Cardiac muscle cell (in vitro differentiated cells and primary cell): ENCODE measurements around the gene RBP2. TPM values are rescaled to one million over a fixed set of nuclear protein-coding genes. Genes with fewer than 3 reads are reported as not detected.

Experiments used
- DNase-seq, 2 donors: peaks; one replicate each; pipeline versions ENCODE4 v3.0.0 to v3.0.0-alpha.2; 2010 to 2017; ENCODE audit warnings: low read depth in 1 of 2, low spot score in 1 of 2
- H3K27ac ChIP-seq: fragments of 200-600 bp; sonication (generic); 2 replicates; pipeline ENCODE4 v1.5.1; 2016
- H3K27me3 ChIP-seq: fragments of 200-600 bp; sonication (generic); 2 replicates; pipeline ENCODE4 v1.6.0; 2016; ENCODE audit warnings: control low read depth
- H3K36me3 ChIP-seq: fragments of 200-600 bp; sonication (generic); 2 replicates; pipeline ENCODE4 v1.5.1; 2016; ENCODE audit warnings: control low read depth
- H3K4me1 ChIP-seq: fragments of 200-600 bp; sonication (generic); 2 replicates; pipeline ENCODE4 v1.8.1; 2017; ENCODE audit warnings: low read depth, mild to moderate bottlenecking, mixed run types
- H3K4me3 ChIP-seq: fragments of 200-600 bp; sonication (generic); 2 replicates; pipeline ENCODE4 v1.5.1; 2016; ENCODE audit warnings: mild to moderate bottlenecking
- H3K9me3 ChIP-seq: fragments of 200-600 bp; sonication (generic); 2 replicates; pipeline ENCODE4 v1.5.1; 2017; ENCODE audit warnings: low read depth, mild to moderate bottlenecking, control low read depth
- polyA plus RNA-seq: library from polyadenylated mRNA; unstranded; fragments of >200 nt; fragmentation: Nextera tagmentation; extraction: Ambion mirVana; gene quantifications from 2 replicates; pipeline ENCODE4 v1.2.1, GENCODE V29; 2016
- total RNA-seq: library from RNA; depleted of rRNA; stranded (reverse); fragments of >200 nt; gene quantifications from 2 replicates; pipeline ENCODE4 v1.2.3, GENCODE V29; 2016
- TF ChIP-seq, protein P1 (sequence below): IDR thresholded peaks from 2 replicates; pipeline ENCODE4 v1.5.1; 2012; ENCODE audit warnings: low read depth, mild to moderate bottlenecking, low read length

RBP2 gene
- total and polyA plus RNA-seq, 2 experiments from 2014 or later: not detected

DNA sequence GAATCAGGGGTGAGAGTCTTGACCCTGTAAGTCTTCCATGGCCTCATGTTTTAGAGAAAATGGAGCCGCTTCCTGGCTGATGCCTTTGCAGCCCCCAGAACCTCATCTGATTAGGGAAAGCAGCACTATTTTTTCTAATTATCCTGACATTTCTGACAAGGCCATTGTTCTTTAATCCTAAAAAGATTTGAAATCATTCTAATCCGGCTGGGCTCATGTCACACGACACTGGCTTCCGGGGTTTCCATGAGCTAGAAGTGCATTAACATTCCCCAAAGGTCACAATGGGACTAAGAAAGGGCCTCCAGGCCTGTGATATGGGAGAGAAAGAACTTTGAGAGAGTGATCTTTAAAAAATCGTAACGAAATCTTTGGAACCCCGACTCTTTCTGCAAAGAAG, 33.1 kb downstream of the RBP2 start:
- H3K27me3 ChIP-seq: no peaks in the 10 kb centered on the region
- no peaks in the 10 kb centered on the region for H3K36me3 ChIP-seq
- TF ChIP-seq, protein P1, sequence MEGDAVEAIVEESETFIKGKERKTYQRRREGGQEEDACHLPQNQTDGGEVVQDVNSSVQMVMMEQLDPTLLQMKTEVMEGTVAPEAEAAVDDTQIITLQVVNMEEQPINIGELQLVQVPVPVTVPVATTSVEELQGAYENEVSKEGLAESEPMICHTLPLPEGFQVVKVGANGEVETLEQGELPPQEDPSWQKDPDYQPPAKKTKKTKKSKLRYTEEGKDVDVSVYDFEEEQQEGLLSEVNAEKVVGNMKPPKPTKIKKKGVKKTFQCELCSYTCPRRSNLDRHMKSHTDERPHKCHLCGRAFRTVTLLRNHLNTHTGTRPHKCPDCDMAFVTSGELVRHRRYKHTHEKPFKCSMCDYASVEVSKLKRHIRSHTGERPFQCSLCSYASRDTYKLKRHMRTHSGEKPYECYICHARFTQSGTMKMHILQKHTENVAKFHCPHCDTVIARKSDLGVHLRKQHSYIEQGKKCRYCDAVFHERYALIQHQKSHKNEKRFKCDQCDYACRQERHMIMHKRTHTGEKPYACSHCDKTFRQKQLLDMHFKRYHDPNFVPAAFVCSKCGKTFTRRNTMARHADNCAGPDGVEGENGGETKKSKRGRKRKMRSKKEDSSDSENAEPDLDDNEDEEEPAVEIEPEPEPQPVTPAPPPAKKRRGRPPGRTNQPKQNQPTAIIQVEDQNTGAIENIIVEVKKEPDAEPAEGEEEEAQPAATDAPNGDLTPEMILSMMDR: no peak
- no peak overlapping the region for H3K4me3 ChIP-seq
- no peak for DNase-seq
- no peaks in the 10 kb centered on the region for H3K9me3 ChIP-seq
- no peaks in the 10 kb centered on the region for H3K4me1 ChIP-seq
- H3K27ac ChIP-seq: no peak overlapping the region

DNA sequence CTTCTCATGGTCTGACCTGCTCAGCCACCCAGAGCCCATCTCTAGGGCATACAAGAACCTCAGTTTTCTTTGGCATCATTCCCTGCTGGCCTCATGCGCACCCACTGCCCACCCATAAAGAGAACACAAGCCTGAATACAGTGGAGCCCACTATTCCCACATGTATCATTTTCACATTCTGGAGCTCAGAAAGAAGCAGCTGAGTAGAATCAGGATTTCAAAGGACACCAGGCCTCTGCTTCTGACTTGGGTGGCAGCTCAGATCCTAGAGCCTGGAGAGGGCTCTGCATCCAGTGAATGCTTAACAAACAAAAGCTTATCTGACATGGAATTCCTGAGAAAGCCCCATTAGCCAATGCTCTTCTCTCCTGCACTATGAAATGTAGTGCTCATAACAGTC, 34.7 kb downstream of the RBP2 start:
- no peaks in the 10 kb centered on the region for H3K36me3 ChIP-seq
- no peak for DNase-seq

DNA sequence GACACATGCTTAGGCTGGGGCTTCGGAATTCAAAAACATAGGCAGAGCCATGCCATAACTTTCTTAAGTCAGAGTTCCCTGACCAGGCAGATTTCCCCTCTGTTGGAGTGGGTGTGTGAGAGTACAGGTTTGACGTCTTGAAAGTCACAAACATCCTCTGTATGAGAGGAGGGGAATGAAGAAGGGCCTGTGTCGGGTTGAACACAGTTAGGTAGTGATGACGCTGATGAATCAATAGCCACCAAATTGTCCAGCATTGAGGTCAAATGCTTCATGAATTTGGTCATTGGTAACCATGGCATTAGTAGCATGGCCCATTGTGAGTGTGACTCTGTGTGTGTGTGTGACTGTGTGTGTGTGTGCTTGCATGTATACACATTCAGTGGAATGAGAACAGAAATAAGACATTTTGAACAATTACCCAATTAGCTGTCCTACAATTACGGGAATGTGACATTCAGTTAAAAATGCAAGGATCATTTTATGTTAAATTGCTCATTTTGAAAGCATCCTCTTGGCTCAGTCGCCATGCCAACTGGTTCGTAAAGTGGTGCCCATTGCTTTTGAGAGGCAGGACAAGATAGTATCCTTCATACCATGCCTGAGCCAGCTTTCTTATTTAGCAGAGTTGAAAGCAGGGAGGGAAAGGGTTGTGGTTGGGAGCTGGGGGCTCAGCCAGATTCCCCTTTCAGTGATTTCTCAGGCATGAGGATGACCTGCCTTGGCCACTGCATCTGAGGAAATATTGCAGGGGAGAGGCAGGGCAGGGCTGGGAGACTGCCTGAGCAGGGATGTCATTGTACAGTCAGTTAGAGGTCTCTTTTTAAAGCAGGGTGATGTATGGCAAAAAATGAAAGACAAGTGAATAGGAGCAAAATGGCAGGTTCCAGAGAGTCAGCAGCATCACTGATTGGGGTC, 35.4 kb downstream of the RBP2 start:
- Histone ChIP-seq H3K9me3 (no peaks in the 10 kb centered on the region), H3K4me3 (no peak overlapping the region), H3K4me1 (no peaks in the 10 kb centered on the region), H3K27me3 (no peaks in the 10 kb centered on the region), H3K27ac (no peak overlapping the region), H3K36me3 (no peaks in the 10 kb centered on the region)
- TF ChIP-seq, protein P1: no peak
- no peak for DNase-seq

More for the DNA sequence above, 34.7 kb downstream of the RBP2 start:
- Histone ChIP-seq H3K4me1 (no peaks in the 10 kb centered on the region), H3K9me3 (no peaks in the 10 kb centered on the region), H3K4me3 (no peak overlapping the region), H3K27ac (no peak overlapping the region), H3K27me3 (no peaks in the 10 kb centered on the region)
- TF ChIP-seq, protein P1: no peak

DNA sequence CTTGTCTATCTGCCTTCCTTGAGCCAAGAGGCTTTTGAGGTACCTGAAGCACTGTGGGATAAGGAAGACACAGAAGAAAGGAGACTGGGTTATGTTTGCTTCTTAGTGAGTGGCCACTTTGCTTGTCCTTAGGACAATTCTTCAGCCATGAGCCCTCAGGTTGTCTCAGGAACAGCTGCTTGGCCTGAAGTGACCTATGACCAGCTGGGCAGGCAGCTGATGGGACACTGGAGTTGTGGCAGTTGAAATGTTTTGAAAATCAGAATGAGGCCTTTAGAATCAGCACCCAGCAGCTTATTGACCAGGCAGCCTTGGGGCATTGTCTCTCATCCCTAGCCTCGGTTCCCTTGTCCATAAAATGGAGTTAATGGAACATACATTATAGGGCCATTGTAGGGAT, 37.0 kb downstream of the RBP2 start:
- Histone ChIP-seq H3K4me3 (no peak overlapping the region), H3K27ac (no peak overlapping the region), H3K9me3 (no peaks in the 10 kb centered on the region), H3K4me1 (no peaks in the 10 kb centered on the region), H3K36me3 (no peaks in the 10 kb centered on the region), H3K27me3 (no peaks in the 10 kb centered on the region)
- TF ChIP-seq, protein P1: no peak
- no peak for DNase-seq

DNA sequence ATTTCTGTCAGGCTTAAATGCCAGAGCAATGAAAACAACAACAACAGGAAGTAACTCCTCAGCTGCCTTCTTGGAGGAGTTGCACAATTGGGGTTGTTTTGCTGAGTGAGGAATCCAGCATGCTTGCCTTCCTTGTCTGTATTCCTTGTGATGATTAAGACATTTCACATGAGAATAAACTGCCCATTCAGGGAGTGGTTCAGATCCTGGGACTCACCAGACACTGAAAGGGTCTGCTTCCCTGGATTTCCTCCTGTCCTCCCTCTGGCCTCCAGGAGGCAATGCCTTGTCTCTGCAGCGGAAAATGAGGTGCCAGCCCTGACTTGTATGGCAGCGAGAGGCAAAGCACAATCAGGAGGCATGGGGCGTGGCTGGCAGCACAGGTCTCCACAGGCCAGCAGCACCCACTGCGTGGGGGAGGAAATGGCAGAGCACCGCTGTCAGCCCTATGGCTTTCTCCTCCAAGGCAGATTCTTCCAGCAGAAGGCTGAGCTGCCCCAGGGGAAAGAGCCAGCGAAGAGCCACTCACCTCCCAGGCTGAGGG, 41.5 kb downstream of the RBP2 start:
- Histone ChIP-seq H3K27me3 (no peaks in the 10 kb centered on the region), H3K9me3 (no peaks in the 10 kb centered on the region), H3K4me1 (no peaks in the 10 kb centered on the region), H3K4me3 (no peak overlapping the region), H3K27ac (no peak overlapping the region), H3K36me3 (peaks cover 3% of the 10 kb centered on the region)
- DNase-seq: peak in 1 of 2 donors; percentile 82
- TF ChIP-seq, protein P1: no peak
